ENCODE data around the gene CDH23.

Gene CDH23

DNA sequence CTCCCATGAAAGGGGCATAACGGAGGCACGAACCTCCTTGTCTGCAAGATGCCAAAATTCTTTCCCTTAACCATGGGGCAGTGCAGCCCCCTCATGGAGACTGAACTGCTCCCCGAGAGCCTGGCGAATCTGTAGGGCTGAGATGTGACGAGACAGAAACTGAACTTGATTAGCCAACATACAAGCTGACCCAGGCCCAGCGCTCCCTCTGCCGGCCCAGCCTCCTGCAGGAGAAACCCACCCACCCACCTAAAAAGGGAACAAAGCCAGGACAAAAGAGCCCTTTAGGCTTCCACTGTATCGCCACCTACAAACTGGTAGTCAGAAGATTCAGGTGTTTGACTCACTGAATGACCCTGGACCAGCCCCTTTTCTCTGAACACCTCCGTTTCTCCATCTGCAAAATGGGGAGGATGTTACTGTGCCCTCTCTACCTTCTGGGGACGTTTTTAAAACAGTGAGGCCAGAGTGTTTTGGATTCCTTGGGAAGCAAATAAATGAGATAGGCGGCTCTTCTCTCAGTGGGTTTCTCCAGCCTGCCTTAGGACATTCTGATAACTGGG, 264.4 kb downstream of the CDH23 start:
- no peak for DNase-seq (ENCODE audit: low spot score)

DNA sequence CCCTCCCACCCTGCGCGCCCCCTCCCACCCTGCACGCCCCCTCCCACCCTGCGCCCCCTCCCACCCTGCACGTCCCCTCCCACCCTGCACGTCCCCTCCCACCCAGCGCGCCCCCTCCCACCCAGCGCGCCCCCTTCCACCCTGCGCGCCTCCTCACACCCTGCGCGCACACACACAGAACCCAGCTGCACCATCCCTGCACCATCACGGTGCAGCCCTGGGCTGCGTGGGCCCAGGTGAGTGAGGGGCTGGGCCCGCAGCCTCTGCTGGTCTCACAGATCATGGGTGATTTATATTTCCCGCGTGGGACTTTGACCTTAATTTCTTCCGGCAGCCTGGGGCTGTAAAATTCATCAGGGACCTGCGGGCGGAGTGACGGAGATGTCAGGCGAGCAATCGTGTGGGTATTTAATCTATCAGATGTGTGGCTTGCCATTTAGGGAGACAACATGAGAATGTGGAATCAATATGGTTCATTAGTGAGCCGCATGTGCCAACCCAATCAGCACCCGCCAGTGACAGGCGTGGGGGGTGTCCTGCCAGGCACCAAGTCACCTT, 265.1 kb downstream of the CDH23 start:
- DNase-seq (ENCODE audit: low spot score), result no peak

DNA sequence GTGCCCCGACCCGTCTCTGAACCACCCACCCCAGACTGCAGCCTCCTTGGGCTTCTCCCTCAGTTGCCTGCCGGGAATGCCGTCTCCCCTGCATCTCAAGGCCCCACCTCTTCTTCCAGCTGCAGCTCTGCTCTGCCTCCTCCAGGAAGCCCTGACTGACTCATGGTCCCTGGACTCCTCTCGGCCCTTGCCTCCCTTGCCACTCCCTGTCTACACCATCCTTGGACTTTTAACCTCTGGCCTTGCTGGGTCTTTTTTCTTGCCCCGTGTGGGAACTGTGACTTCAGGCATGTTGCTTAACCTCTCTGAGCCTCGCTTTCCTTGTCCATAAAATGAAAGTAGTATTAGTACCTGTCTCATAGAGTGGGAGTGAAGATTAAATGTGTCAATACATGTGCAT, 266.6 kb downstream of the CDH23 start:
- peak; percentile 6 for DNase-seq (ENCODE audit: low spot score)

DNA sequence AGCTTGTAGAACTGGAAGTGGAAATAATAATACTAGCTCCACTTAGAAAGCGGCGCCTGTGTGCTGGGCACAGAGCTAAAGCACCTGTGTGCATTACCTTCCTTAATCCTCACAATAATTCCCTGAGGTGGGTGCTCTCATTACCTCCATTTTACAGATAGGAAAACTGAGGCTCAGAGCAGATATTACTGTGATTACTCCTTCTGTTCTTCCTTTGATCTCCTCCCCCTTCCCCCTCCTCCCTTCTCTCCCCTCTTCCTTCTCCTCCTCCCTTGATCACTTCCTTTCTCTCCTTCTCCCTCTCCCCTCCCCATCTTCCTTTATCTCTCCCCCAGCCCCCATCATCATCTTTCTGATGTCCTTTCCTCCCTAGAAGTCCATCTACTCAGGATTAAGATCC, 267.9 kb downstream of the CDH23 start:
- DNase-seq (ENCODE audit: low spot score), result no peak

DNA sequence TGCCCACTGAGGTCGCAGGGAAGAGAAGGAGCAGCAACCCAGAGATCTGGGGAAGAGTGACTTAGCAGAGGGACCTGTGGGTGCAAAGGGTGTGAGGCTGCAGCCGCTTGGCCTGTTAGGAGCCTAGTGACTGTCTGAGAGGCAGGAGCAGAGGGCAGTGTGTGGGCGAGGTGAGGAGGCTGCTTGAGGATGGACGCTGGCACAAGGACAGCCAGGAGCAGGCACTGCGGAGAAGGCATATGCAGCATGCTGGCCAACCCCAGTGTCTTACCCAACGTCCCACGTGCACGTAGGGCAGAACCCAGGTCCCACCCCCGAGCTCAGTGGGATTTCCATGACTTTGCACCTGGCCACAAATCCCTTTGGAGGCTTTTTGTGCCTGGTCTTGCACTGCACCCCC, 268.7 kb downstream of the CDH23 start:
- DNase-seq (ENCODE audit: low spot score), result no peak

DNA sequence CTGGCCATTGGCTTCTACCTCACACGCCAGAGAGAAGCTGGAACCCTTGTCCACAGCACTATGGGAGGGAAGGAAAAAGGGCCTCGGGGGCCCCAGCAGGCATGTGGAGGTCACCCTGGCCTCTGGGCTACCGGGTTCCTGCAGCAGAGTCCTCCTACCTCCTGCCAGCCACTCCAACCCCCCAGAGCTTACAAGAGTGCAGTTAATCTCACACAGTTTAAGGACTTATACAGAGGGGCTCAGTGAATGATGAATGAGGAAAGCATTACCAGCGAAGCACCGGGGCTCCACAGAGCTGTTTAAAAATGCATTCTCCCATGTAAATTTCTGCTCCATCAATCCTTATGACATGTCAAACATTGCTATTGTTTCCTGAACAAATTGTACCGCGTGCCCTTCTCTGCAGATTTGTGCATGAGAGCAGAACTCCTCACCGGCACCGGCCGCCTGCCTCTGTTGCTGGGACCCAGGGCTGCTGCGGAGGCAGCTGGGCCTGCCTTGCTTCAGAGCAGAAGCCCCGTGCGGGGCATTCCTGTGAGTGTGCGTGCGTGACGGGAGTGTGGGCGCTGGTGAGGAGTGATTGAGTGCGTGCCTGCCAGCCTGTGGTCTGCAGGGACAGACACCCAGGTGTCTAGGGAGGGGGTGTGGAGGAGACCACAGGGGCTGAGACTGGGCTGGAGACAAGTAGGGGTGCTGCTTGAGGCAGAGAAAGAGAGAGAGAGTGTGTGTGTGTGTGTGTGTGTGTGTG, 270.1 kb downstream of the CDH23 start:
- DNase-seq (ENCODE audit: low spot score), result no peak

DNA sequence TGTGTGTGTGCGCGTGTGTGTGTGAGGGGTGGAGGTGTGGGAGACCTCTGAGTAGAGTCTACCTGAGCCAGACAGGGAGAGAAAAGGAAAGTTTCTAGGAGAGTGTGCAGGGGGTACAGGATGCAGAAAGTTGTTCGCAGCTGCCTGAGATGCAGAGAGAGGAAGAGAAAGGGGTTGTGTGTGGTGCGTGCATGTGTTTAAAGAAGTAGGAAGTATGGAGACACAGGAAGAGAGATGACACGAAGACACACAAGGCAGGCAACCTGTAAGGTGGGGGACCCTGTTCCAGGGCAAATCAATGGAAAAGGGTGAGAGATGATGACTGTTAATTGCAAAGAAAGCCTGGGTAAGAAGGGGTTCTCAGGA, 270.6 kb downstream of the CDH23 start:
- no peak for DNase-seq (ENCODE audit: low spot score)

DNA sequence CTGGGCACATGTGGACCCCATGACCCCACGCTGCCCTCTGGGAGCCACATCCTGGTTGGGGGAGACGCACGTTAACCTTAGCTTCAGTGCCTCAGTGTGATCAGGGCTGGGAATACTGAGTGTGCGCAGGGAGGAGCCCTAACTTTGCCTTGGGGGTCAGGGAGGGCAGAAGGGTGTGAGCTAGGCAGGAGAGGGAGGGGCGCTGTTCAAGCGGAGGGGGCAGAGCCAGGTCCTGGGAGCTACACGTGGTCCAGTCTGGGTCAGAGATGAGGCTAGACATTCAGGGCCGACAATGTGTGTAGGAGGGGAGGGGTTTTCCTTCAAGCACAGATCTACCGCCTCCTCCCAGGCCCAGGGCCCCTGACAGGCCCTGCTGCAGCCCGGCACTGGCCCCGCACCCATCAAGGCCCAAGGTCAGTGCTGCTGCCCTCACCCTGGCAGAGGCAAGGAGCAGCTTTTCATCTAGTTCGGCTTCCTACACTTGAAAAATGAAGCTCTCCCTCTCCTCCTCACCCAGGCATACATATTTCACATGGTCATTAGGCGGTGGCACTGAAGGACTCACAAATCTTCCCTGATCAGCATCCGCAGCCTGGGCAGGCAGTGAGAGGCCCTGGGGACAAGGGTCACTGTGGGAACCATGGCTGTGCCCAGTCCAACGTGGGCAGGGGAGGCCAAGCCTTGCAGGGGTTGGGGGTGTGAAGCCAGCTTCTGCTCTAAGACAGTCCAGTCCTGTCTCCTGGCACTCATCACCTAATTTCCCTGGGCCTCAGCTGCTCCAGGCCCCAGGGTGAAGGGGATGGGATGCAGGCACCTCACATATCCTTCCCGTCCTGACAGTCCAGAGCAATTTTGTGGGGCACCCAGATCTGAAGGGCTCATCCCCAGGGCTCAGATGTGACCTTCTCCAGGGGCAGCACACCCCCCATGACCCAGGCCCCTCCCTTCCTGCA, 275.6 kb downstream of the CDH23 start:
- DNase-seq (ENCODE audit: low spot score), result no peak

DNA sequence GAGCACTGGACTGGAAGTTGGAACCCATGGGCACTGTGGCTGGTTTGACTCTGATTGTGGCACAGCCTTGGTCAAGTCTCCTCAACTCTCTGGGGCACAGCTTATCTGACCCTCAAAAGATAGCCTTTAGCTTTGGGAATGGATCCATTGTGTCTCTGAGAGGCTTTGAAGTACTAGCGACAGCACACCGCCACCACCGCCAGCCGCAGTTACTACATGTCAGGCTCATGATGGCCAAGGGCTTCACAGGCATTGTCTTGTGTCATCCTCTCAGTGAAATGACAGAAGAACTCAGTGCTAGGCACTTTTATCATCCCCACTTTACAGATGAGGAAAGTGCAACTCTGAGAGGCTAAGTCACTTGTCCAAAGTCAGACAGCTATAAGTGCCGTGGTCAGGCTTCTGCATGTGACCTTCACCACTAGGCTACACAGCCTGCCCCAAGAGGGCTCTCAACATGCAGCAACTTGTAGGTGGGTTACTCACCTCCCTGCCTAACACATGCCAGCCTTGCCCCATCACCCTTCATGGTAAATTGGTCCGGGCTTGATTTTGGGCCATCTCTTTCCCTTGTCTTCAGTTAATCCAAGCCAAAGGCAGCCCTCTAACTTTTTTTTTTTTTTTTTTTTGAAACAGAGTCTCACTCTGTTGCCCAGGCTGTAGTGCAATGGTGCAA, 278.7 kb downstream of the CDH23 start:
- DNase-seq (ENCODE audit: low spot score), result no peak

DNA sequence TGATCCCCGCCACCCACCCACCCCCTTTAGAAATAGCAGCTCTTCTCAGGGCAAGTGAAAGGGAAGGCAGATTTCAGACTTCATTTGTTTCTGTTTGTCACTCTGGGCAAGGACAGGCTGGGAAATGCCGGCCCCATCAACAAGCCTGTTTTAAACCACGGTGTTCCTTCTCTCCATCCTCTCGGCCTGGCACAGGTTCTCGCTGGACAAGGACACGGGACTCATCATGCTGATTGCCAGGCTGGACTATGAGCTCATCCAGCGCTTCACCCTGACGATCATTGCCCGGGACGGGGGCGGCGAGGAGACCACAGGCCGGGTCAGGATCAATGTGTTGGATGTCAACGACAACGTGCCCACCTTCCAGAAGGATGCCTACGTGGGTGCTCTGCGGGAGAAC, 280.5 kb downstream of the CDH23 start:
- no peak for DNase-seq (ENCODE audit: low spot score)

DNA sequence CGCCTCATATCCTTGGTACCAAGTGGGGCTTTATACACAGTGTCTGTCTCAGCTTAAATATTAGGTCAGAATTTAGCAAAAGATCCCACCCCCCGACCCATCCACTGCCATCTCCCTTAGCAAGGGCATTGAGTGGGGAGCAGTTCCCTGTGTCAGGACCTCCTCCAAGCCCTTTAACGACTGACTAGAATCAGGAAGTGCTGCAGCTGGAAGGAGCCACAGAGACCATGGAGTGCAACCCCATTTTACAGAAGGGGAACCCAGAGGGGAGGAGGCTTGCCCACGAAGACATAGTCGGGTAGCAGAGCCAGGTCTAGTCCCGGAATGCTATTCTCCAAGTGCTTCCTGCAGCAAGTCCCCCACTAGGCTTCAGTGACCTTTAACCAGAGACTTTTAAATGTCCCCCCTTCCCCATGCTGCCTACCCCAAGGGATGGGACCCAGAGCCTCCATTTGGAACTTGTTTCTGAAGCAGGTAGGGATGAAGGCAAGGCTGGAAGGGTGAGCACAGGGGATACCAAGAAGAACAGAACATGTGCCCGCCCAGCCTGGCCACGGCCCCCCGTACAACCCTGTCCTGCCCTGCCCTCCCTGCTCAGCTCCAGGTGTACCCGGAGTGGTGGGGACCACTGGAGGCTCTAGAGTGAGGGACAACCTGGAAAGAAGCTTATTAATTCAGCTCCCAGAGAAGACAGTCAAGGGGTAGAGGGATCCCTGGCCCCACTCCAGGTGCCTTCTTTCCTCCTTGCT, 281.5 kb downstream of the CDH23 start:
- no peak for DNase-seq (ENCODE audit: low spot score)

DNA sequence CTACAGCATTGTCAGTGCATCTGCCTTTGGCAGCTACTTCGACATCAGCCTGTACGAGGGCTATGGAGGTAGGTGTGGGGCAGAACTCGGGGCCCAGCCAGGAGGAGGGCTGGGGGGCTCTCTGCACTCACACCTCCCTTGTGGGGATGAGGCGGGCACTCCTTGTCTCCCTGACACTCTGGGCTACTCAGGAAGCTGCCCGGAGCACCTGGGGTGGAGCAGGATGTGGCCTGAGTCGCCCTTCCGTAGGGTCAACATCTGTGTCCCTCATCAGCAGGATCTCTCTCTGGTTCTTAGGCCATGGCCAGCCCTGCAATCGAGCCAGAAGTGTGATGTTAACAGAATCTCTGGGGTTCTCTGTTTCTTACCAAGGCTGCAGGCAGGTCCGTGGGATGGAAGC, 282.7 kb downstream of the CDH23 start:
- DNase-seq (ENCODE audit: low spot score), result no peak

DNA sequence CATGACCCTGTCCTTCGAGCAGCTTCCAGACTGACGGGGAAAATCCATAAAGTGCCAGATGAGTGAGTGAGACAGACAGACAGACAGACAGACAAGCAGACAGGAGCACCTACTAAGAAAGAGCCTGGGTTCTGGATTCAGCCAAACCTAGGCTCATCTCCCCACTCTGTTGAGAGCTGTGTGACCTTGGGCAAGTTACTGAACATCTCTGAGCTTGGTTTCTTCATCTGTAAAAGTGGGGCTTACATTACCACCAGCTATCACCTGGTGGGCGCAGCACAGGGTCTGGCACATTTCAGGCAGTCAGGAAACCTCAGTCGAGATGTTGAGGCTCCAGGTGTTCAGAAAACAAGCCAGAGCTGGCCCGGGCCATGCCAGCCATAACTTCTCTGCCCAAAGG, 285.3 kb downstream of the CDH23 start:
- no peak for DNase-seq (ENCODE audit: low spot score)

DNA sequence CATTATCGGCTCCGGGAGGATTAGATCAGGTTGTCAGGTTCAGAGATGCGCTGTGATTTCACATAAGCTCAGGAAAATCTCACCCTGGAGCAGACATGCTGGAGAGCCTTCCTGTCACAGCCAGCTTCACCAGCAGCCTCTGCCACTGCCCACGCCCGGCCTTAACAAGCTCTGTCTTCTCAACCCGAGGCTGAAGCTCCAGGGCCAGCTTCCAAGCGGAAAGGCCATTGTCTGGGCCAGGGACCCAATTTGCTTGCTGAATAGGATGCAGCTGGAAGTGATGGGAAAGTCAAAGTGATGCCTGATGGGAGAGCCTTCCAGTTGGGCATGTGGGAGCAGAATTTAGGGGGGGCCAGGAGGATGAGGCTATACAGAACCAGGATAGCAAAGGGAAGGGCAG, 286.6 kb downstream of the CDH23 start:
- DNase-seq (ENCODE audit: low spot score), result no peak

DNA sequence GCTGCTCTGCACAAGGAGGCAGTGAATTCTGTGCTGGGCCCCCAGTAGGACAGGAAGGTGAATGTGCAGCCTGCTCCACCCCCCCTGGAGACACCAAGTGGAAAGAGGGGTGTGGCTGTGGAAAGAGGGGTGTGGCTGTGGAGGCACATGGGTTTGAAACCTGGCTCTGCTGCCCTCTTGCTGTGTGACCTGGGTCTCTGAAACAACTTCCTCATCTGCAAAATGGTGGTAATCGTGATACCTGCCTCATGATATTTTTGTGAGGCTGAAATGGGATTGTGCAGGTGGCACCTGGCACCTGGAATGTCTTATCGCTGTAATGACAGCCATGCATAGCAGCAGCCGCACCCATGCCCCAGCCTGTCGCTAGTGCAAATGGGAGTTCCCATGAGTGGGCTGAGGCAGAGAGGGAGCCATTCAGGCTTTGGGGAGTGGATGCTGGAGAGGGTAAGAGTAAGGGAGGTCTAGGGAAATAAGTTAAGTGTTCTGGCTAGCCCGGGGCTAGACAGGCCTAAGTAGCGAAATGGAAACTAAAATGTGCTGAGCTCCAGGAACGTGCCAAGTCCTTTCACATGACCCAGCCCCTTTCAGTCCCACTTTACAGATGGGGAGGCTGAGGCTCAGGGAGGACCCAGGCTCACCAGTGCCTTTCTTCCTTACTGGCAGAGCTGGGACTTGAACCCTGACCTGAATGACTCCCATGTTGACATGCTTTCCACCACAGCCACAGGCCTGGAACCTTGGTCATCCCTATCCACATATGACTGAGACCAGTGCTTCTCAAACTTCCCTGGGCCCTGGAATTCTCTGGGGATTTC, 287.8 kb downstream of the CDH23 start:
- DNase-seq (ENCODE audit: low spot score), result no peak

DNA sequence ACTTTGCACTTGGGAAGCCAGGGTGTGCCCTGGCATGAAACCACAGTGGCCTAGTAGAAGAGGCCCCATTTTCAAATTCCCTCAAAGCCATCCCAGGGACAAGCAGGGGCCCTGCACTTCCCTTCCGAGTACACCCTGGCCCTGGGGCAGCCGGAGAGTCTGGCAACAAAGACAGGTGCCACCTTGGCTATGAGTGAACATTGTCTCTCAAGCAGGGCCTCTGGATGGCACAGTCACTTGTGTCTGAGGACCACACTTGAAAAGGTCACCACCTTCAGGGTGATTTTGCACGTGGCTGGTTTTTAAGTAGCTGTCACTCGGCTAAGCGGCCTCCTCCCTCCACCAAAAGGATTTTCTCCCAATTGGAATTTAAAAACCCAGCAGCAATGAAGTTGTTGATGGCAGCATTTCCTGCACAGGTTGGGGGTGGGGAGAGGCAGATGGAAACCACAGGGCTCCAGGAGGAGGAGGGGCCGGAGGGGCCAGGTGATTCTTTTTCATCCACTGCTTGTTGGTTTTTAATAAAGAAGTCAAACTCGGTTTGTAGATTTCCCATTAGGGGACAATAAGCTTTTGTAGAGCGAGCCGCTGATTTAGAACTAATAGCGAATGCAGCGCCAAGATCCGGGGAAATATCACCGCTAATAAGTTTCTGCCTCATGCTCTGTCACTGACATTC, 289.0 kb downstream of the CDH23 start:
- DNase-seq (ENCODE audit: low spot score), result no peak

DNA sequence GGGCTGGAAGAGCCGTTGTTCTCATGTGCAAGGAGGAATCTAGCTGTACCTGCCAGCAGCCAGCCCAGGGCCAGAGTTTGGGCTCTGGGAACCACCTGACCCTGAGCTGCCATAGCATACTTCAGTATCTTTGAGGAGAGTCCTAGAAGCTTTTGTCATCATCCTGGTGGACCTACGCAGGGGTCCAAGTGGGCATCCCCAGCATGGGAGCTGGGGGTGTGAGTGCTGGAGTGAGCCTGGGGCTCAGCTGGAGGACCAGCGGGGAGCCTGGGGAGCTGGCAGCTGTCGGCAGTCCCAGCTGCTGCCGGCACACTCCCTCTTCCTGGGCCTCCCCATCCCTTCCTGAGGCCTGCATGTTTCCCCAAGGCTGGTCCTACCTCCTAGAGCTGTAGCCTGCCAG, 290.4 kb downstream of the CDH23 start:
- no peak for DNase-seq (ENCODE audit: low spot score)

DNA sequence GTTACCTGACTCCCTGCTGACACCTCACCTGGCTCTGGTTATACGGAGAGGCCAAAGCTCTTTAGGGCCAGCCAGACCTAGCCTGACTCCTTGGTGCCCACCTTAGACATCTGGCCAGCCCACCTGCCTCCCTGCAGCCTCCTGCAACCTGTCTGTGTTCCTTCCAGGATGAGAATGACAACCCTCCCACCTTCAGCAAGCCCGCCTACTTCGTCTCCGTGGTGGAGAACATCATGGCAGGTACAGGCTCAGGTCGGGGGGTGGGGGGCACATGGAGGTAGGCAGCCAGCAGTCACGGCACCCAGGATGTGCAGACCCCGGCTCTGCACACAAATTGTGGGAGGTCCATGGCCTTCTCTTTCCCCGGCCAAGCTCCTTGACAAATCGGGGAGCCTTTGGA, 290.8 kb downstream of the CDH23 start:
- DNase-seq (ENCODE audit: low spot score), result no peak

DNA sequence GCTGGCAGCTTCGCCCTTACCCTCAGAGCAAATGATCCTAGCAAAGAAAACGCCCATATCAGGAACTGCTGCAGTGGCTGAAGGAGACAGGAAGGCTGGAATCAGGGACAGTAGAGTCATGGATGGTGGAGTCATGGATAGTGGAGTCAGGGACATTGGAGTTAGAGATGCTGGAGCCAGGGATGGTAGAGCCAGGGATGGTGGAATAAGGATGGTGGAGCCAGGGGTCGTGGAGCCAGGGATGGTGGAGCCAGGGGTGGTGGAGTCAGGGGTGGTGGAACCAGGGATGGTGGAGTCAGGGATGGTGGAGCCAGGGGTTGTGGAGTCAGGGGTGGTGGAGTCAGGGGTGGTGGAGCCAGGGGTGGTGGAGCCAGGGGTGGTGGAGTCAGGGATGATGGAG, 291.5 kb downstream of the CDH23 start:
- no peak for DNase-seq (ENCODE audit: low spot score)

DNA sequence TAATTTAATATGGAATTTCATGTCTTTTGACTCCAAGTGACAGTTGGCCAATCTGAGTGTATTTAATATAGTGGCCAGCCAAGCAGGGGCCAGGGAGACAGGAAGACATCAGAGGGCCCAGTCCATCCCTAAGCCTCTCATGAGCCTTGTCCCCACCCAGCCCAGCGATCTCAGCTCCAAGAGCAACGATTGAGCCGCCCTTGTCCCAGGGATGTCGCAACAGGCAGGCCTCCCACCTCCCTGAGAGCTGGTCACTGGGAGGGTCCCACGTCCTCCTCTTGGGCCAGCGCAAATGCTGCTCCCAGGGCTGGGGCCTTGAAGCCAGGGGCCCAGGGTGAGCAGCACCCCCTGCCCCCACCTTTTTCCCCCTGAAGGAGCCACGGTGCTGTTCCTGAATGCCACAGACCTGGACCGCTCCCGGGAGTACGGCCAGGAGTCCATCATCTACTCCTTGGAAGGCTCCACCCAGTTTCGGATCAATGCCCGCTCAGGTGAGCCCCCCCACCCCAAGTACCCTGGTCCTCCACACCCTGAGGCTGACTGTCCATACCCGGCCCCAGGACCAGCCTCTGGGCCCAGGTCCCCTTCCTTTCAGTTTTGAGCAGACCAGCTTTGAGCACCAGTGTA, 293.5 kb downstream of the CDH23 start:
- no peak for DNase-seq (ENCODE audit: low spot score)

All from LoVo (cell line).